ENCODE measurements around the gene DEFB128. TPM values are rescaled to one million over a fixed set of nuclear protein-coding genes. Genes with fewer than 3 reads are reported as not detected.

DEFB128 gene
- total and polyA plus RNA-seq, 2 experiments from 2014 or later: not detected

GRCh38 chr20:164618-165017 is 24.9 kb downstream of the DEFB128 start:
- H4K20me1 ChIP-seq (replicated peaks; ENCODE audit: insufficient read depth): no peaks in the 10 kb centered on the region
- H3K4me2 ChIP-seq: no peak overlapping the region
- no peaks in the 10 kb centered on the region for H3K79me2 ChIP-seq (replicated peaks; ENCODE audit: insufficient read depth)
- no peak for ATAC-seq
- no peak for TF ChIP-seq NANOG (IDR thresholded peaks at IDR 0.05; ENCODE audit: borderline replicate concordance)
- TF ChIP-seq ZNF331 (CRISPR knock-in tag; IDR thresholded peaks at IDR 0.05; ENCODE audit: low read depth): no peak
- TF ChIP-seq JUNB (IDR thresholded peaks at IDR 0.05; ENCODE audit: unreplicated experiment): no peak
- TF ChIP-seq EZH2phosphoT487 (IDR thresholded peaks at IDR 0.05; ENCODE audit: unreplicated experiment): no peak
- TF ChIP-seq STAT1 (IDR thresholded peaks at IDR 0.05; ENCODE audit: unreplicated experiment): no peak
- TF ChIP-seq POLR2AphosphoS5 (IDR thresholded peaks at IDR 0.05; ENCODE audit: low read depth): no peak
- no peak for TF ChIP-seq ZNF114 (CRISPR knock-in tag; IDR thresholded peaks at IDR 0.05)
- TF ChIP-seq, protein P1, sequence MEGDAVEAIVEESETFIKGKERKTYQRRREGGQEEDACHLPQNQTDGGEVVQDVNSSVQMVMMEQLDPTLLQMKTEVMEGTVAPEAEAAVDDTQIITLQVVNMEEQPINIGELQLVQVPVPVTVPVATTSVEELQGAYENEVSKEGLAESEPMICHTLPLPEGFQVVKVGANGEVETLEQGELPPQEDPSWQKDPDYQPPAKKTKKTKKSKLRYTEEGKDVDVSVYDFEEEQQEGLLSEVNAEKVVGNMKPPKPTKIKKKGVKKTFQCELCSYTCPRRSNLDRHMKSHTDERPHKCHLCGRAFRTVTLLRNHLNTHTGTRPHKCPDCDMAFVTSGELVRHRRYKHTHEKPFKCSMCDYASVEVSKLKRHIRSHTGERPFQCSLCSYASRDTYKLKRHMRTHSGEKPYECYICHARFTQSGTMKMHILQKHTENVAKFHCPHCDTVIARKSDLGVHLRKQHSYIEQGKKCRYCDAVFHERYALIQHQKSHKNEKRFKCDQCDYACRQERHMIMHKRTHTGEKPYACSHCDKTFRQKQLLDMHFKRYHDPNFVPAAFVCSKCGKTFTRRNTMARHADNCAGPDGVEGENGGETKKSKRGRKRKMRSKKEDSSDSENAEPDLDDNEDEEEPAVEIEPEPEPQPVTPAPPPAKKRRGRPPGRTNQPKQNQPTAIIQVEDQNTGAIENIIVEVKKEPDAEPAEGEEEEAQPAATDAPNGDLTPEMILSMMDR (conservative IDR thresholded peaks at IDR 0.05; ENCODE audit: low read depth in 2 of 2): no peak
- H3K4me1 ChIP-seq (ENCODE audit: insufficient read depth): no peaks in the 10 kb centered on the region
- H2AFZ ChIP-seq: no peak overlapping the region
- no peak for DNase-seq (ENCODE audit: low spot score)
- no peak overlapping the region for H3K27ac ChIP-seq (ENCODE audit: low read depth)
- H3K36me3 Mint-ChIP-seq (ENCODE audit: low read depth): no peaks in the 10 kb centered on the region
- H3K4me3 Mint-ChIP-seq: no peak overlapping the region
- no peak overlapping the region for H3K27ac Mint-ChIP-seq
- no peaks in the 10 kb centered on the region for H3F3A ChIP-seq (replicated peaks; ENCODE audit: low read depth)
- H3K4me3 ChIP-seq: no peak overlapping the region
- no peaks in the 10 kb centered on the region for H3K4me1 Mint-ChIP-seq
- H3K9me2 ChIP-seq (ENCODE audit: insufficient read depth): no peaks in the 10 kb centered on the region; the same call in 1 of the 2 replicates
- H3K27me3 ChIP-seq (ENCODE audit: insufficient read depth): no peaks in the 10 kb centered on the region; the same call in 1 of the 2 replicates
- no peaks in the 10 kb centered on the region for H3K27me3 Mint-ChIP-seq (ENCODE audit: insufficient read depth, low read depth, poor library complexity)
- no peaks in the 10 kb centered on the region for H3K9me3 Mint-ChIP-seq
- H3K36me3 ChIP-seq (ENCODE audit: insufficient read depth): no peaks in the 10 kb centered on the region

- no peaks in the 10 kb centered on the region for H4K20me1 ChIP-seq (replicated peaks; ENCODE audit: insufficient read depth)
- H3K27me3 ChIP-seq (ENCODE audit: insufficient read depth): peaks cover 15% of the 10 kb centered on the region
- Mint-ChIP-seq H3K4me1 (no peaks in the 10 kb centered on the region), H3K9me3 (no peaks in the 10 kb centered on the region), H3K4me3 (no peak within 1 kb of the TSS), H3K36me3 (ENCODE audit: low read depth) (no peaks in the 10 kb centered on the region), H3K27me3 (ENCODE audit: insufficient read depth, low read depth, poor library complexity) (peaks cover 6% of the 10 kb centered on the region), H3K27ac (no peak within 1 kb of the TSS)
- H3K27ac ChIP-seq (ENCODE audit: low read depth): no peak within 1 kb of the TSS
- no peak within 1 kb of the TSS for H3K4me2 ChIP-seq
- ATAC-seq (no peak), DNase-seq (ENCODE audit: low spot score) (no peak)
- H3K79me2 ChIP-seq (replicated peaks; ENCODE audit: insufficient read depth): no peaks in the 10 kb centered on the region
- H3K36me3 ChIP-seq (ENCODE audit: insufficient read depth): no peaks in the 10 kb centered on the region
- no peaks in the 10 kb centered on the region; the same call in 1 of the 2 replicates for H3K9me2 ChIP-seq (ENCODE audit: insufficient read depth)
- H3K4me1 ChIP-seq (ENCODE audit: insufficient read depth): no peaks in the 10 kb centered on the region
- no peak within 1 kb of the TSS for H2AFZ ChIP-seq
- no peak within 1 kb of the TSS for H3K4me3 ChIP-seq
- no peaks in the 10 kb centered on the region for H3F3A ChIP-seq (replicated peaks; ENCODE audit: low read depth)
- TF ChIP-seq ZNF114 (CRISPR knock-in tag; IDR thresholded peaks at IDR 0.05) (no peak), NANOG (IDR thresholded peaks at IDR 0.05; ENCODE audit: borderline replicate concordance) (no peak), EZH2 (IDR thresholded peaks at IDR 0.05; ENCODE audit: low read depth, unreplicated experiment) (no peak), EZH2phosphoT487 (IDR thresholded peaks at IDR 0.05; ENCODE audit: unreplicated experiment) (no peak), CREB1 (CRISPR knock-in tag; IDR thresholded peaks at IDR 0.05; ENCODE audit: low read depth) (no peak), ETS1 (IDR thresholded peaks at IDR 0.05) (no peak), JUNB (IDR thresholded peaks at IDR 0.05; ENCODE audit: unreplicated experiment) (no peak), STAT1 (IDR thresholded peaks at IDR 0.05; ENCODE audit: unreplicated experiment) (no peak), POLR2AphosphoS5 (IDR thresholded peaks at IDR 0.05; ENCODE audit: low read depth) (no peak)
- TF ChIP-seq, protein P2, sequence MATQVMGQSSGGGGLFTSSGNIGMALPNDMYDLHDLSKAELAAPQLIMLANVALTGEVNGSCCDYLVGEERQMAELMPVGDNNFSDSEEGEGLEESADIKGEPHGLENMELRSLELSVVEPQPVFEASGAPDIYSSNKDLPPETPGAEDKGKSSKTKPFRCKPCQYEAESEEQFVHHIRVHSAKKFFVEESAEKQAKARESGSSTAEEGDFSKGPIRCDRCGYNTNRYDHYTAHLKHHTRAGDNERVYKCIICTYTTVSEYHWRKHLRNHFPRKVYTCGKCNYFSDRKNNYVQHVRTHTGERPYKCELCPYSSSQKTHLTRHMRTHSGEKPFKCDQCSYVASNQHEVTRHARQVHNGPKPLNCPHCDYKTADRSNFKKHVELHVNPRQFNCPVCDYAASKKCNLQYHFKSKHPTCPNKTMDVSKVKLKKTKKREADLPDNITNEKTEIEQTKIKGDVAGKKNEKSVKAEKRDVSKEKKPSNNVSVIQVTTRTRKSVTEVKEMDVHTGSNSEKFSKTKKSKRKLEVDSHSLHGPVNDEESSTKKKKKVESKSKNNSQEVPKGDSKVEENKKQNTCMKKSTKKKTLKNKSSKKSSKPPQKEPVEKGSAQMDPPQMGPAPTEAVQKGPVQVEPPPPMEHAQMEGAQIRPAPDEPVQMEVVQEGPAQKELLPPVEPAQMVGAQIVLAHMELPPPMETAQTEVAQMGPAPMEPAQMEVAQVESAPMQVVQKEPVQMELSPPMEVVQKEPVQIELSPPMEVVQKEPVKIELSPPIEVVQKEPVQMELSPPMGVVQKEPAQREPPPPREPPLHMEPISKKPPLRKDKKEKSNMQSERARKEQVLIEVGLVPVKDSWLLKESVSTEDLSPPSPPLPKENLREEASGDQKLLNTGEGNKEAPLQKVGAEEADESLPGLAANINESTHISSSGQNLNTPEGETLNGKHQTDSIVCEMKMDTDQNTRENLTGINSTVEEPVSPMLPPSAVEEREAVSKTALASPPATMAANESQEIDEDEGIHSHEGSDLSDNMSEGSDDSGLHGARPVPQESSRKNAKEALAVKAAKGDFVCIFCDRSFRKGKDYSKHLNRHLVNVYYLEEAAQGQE (IDR thresholded peaks at IDR 0.05; ENCODE audit: unreplicated experiment): no peak
Measured at GRCh38 chr20:157154-157553, 32.4 kb downstream of the DEFB128 start, which contains the start of gene DEFB127. Gene DEFB127, plus strand, starts transcription at chr20:157454. Its CDS starts 91 bp downstream, at chr20:157545.

Data from GM23338 (cell line).